Endothelial cell of umbilical vein (primary cell): ENCODE measurements around the gene TRIM41. TPM values are rescaled to one million over a fixed set of nuclear protein-coding genes. Genes with fewer than 3 reads are reported as not detected.

Experiments
- BruUV-seq: library from RNA; stranded (reverse); fragments of 400-500 nt; replicated peaks from 2 replicates; lab custom pipeline; 2021; lab: Mats Ljungman, UMichigan
- CTCF ChIA-PET: fragments of 300-600, 350-600 bp; sonication (Branson Sonifier 250); formaldehyde crosslinking; loops from one replicate; lab custom pipeline; 2021; ENCODE audit warnings: antibody characterized with exemption, inconsistent platforms; lab: Charles Lee
- POLR2A ChIA-PET: fragments of 300-600, 350-600 bp; sonication (Branson Sonifier 250); formaldehyde crosslinking; loops from one replicate; lab custom pipeline; 2021; ENCODE audit warnings: antibody characterized with exemption, inconsistent platforms; lab: Charles Lee
- DNase-seq: peaks from one replicate; pipeline ENCODE4 v3.0.0-alpha.2; 2011; ENCODE audit warnings: low read depth, low spot score
- FAIRE-seq: peaks from 2 replicates; lab custom pipeline; 2011; peaks lifted over from hg19 to GRCh38; lab: Jason Lieb, UNC
- H2AFZ ChIP-seq: 2 replicates; pipeline ENCODE4 v1.6.0; 2012; ENCODE audit warnings: low read depth, low read length, control low read depth, inconsistent platforms
- H3K27ac ChIP-seq: 2 replicates; pipeline ENCODE4 v1.5.1; 2011; ENCODE audit warnings: low read depth, mild to moderate bottlenecking, control low read depth, low read length, moderate library complexity; ENCODE audit not compliant: insufficient read depth
- H3K27me3 ChIP-seq, 2 experiments: 2 replicates each; pipeline versions ENCODE4 v1.6.0 to v1.6.1; 2011; ENCODE audit warnings: low read length in 2 of 2, mixed read lengths in 1 of 2; ENCODE audit not compliant: control insufficient read depth in 2 of 2, insufficient read depth in 2 of 2
- H3K36me3 ChIP-seq, 2 experiments: 2 replicates in 1 of 2; 3 replicates in 1 of 2; pipeline ENCODE4 v1.5.1; 2011; ENCODE audit warnings: low read length in 2 of 2, mild to moderate bottlenecking in 1 of 2, moderate library complexity in 1 of 2; ENCODE audit not compliant: control insufficient read depth in 2 of 2, insufficient read depth in 2 of 2; ENCODE audit errors: extremely low read depth in 1 of 2
- H3K4me1 ChIP-seq: 3 replicates; pipeline ENCODE4 v1.5.1; 2011; ENCODE audit warnings: mild to moderate bottlenecking, low read length; ENCODE audit not compliant: control insufficient read depth, insufficient read depth; ENCODE audit errors: extremely low read depth
- H3K4me2 ChIP-seq: 2 replicates; pipeline ENCODE4 v1.6.1; 2011; ENCODE audit warnings: low read length, control low read depth, mixed read lengths; ENCODE audit not compliant: insufficient read depth
- H3K4me3 ChIP-seq, 3 experiments: fragments of 200-600 bp in 1 of 3; sonication (generic), shearing (Covaris generic) in 1 of 3; replicated peaks in 1 of 3; 2 replicates each; pipeline ENCODE4 v1.5.1; 2011 to 2016; ENCODE audit warnings: control low read depth in 3 of 3, low read length in 3 of 3, mild to moderate bottlenecking in 2 of 3, inconsistent platforms in 1 of 3, low read depth in 1 of 3, moderate library complexity in 1 of 3; ENCODE audit not compliant: insufficient read depth in 1 of 3
- H3K79me2 ChIP-seq: 2 replicates; pipeline ENCODE4 v1.6.0; 2012; ENCODE audit warnings: low read length, inconsistent platforms; ENCODE audit not compliant: control insufficient read depth, insufficient read depth
- H3K9ac ChIP-seq: replicated peaks from 2 replicates; pipeline ENCODE3; 2011; ENCODE audit warnings: low read length, control low read depth; ENCODE audit not compliant: insufficient read depth; ENCODE audit errors: extremely low read depth
- H3K9me1 ChIP-seq: replicated peaks from 3 replicates; pipeline ENCODE4 v1.6.0; 2011; ENCODE audit warnings: mild to moderate bottlenecking, low read length; ENCODE audit not compliant: control insufficient read depth, insufficient read depth; ENCODE audit errors: extremely low read depth
- H3K9me3 ChIP-seq: replicated peaks from 2 replicates; pipeline ENCODE4 v1.5.1; 2012; ENCODE audit warnings: low read length, inconsistent platforms; ENCODE audit not compliant: control insufficient read depth, insufficient read depth
- H4K20me1 ChIP-seq: replicated peaks from 2 replicates; pipeline ENCODE3; 2011; ENCODE audit warnings: mild to moderate bottlenecking, low read length; ENCODE audit not compliant: control insufficient read depth, insufficient read depth; ENCODE audit errors: extremely low read depth
- FOS ChIP-seq: IDR thresholded peaks from 2 replicates; pipeline ENCODE4 v1.6.1; 2011; ENCODE audit warnings: mild to moderate bottlenecking, low read length, moderate library complexity, borderline replicate concordance; ENCODE audit not compliant: insufficient read depth
- GATA2 ChIP-seq: IDR thresholded peaks from 2 replicates; pipeline ENCODE4 v1.7.0; 2011; ENCODE audit warnings: low read depth, mild to moderate bottlenecking, moderate library complexity, mixed read lengths, low read length; ENCODE audit not compliant: insufficient read length, insufficient read depth
- JUN ChIP-seq: IDR thresholded peaks from 2 replicates; pipeline ENCODE4 v1.6.1; 2011; ENCODE audit warnings: borderline replicate concordance, low read depth; ENCODE audit not compliant: insufficient read length, insufficient read depth
- MYC ChIP-seq: IDR thresholded peaks from one replicate; pipeline ENCODE4 v1.6.1; 2011; ENCODE audit warnings: mild to moderate bottlenecking, low read depth, low read length
- POLR2A ChIP-seq: IDR thresholded peaks from 2 replicates; pipeline ENCODE4 v1.6.1; 2012; ENCODE audit warnings: low read depth, mild to moderate bottlenecking, control low read depth, low read length
- dilution Hi-C: fragments of 300-500 bp; cut with MboI; formaldehyde crosslinking; loops from one replicate; pipeline ENCODE4 v1.15.0; 2019; ENCODE audit warnings: low sequenced_read_pairs; ENCODE audit not compliant: extremely low pct_ligation_motif_present
- intact Hi-C: fragments of 100-400 bp; cut with micrococcal nuclease; formaldehyde crosslinking; loops from one replicate; pipeline ENCODE4 v1.10.0; 2022
- polyA plus RNA-seq, 4 experiments: library from polyadenylated mRNA; depleted of rRNA in 3 of 4; stranded (reverse) in 3 of 4; unstranded in 1 of 4; fragments of >200 nt; gene quantifications; 2 replicates each; pipeline versions ENCODE4 v1.2.1 to v1.2.3, GENCODE V29; 2011 to 2012; ENCODE audit warnings: missing spikeins in 1 of 4
- total RNA-seq: library from RNA; stranded (reverse); gene quantifications from 2 replicates; pipeline ENCODE4 v1.2.3, GENCODE V29; 2021

Gene TRIM41
- total and polyA plus RNA-seq, 2 donors (not counting 3 experiments of a cell fraction or from before 2014, with no cell fraction given) = 11.2 to 19.9 TPM

GRCh38 chr5:181204826-181205760, 18.0 kb upstream of the TRIM41 start, which contains the start of gene TRIM7:
TRIM7 (minus strand) TSS chr5:181205196; CDS start chr5:181205110, 86 bp downstream.
- POLR2A ChIA-PET = interaction anchor here (0.9 to 2.1 kb wide), 3 partner anchors 13 to 18 kb away, joined by 5 to 11 read pairs (median 6); partner anchors contain the start of gene TRIM41
- Histone ChIP-seq H3K9me1 (no peaks in the 10 kb centered on the region), H2AFZ (peak within 1 kb of the TSS; percentile 87), H3K4me1 (peaks cover 12% of the 10 kb centered on the region), H4K20me1 (no peaks in the 10 kb centered on the region), H3K9me3 (no peaks in the 10 kb centered on the region), H3K27me3 (peaks cover 0 to 2% of the 10 kb centered on the region in 2 experiments), H3K9ac (no peak within 1 kb of the TSS), H3K79me2 (no peaks in the 10 kb centered on the region), H3K4me2 (peak within 1 kb of the TSS; percentile 51), H3K27ac (no peak within 1 kb of the TSS), H3K4me3 (peak within 1 kb of the TSS; percentile 36 to 50 (median 46)), H3K36me3 (no peaks in the 10 kb centered on the region)
- dilution Hi-C loops = no loop called here
- DNase-seq = no peak
- CTCF ChIA-PET = interaction anchor here (2.8 to 8.0 kb wide), 2 partner anchors 13 to 21 kb away, joined by 13 to 95 read pairs; no protein-coding TSS in a partner anchor
- FAIRE-seq = peak; percentile 65
- intact Hi-C loops = loop anchor here (10.0 kb wide), 1 partner anchor 1650 kb away; the partner anchor contains the start of gene RUFY1
- no peak for TF ChIP-seq MYC
- no TSS peak for BruUV-seq

- H3K9ac ChIP-seq = no peak overlapping the region
- ChIA-PET CTCF (interaction anchor here (0.9 to 8.0 kb wide), 3 partner anchors 7 to 14 kb away, joined by 4 to 95 read pairs (median 8); no protein-coding TSS in a partner anchor), POLR2A (interaction anchor here (0.6 to 2.1 kb wide), 5 partner anchors 17 to 47 kb away, joined by 4 to 11 read pairs (median 6); partner anchors contain the start of genes RACK1 and TRIM41)
- intact Hi-C loops (loop anchor here (1.0 to 10.0 kb wide), 2 partner anchors 15 to 1651 kb away; partner anchors contain the start of gene RUFY1), dilution Hi-C loops (no loop called here)
- H2AFZ ChIP-seq = peak overlapping the region; percentile 87
- peak overlapping the region; percentile 51 for H3K4me2 ChIP-seq
- H3K9me3 ChIP-seq = no peaks in the 10 kb centered on the region
- no peaks in the 10 kb centered on the region for H3K9me1 ChIP-seq
- TF ChIP-seq FOS (no peak), POLR2A (no peak), JUN (no peak), GATA2 (no peak)
- H3K4me3 ChIP-seq = peak overlapping the region in 1 of 3 experiments; percentile 21
- H3K36me3 ChIP-seq = no peaks in the 10 kb centered on the region
- no peaks in the 10 kb centered on the region for H3K79me2 ChIP-seq
- no TSS peak for BruUV-seq
- H3K27me3 ChIP-seq = peaks cover 0 to 2% of the 10 kb centered on the region in 2 experiments
- no peak for DNase-seq
- H3K27ac ChIP-seq = no peak overlapping the region
- H4K20me1 ChIP-seq = no peaks in the 10 kb centered on the region
- no peak for FAIRE-seq
- peaks cover 12% of the 10 kb centered on the region for H3K4me1 ChIP-seq
These were observed 17.1 kb upstream of the TRIM41 start for GRCh38 chr5:181205761-181206649.
